MM.1S (cell line): ENCODE data around the gene APOBEC3C.

Experiments used
- EZH2 ChIP-seq: fragments of 300-600 bp; sonication (generic); optimal IDR thresholded peaks from 2 replicates; pipeline ENCODE3; 2017; ENCODE audit warnings: low read depth, mild to moderate bottlenecking, antibody characterized with exemption, low read length, mixed read lengths
- TF ChIP-seq, protein P1 (sequence below): fragments of 300-600 bp; sonication (generic); IDR thresholded peaks from 2 replicates; pipeline ENCODE4 v1.5.1; 2016; ENCODE audit warnings: antibody characterized with exemption, low read length, mixed read lengths

DNA sequence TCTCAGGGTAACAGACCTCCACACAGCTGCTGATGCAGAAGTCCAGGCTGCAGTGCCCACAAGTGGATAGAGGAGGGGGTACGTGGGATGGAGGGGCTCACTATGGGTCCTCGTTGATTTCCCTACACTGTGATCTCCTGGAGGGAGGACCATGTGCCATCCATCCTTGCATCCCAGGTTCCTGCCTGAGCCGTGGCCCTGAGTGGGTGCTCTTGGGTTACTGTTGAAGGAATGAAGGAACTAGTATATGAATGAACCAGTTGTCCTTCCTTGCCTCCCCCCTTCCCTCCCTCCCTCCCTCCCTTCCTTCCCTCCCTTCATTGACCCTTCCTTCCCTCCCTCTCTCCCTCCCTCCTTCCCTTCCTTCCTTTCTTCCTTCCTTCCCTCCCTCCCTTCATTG is 16.5 kb upstream of the APOBEC3C start:
- TF ChIP-seq, protein P1, sequence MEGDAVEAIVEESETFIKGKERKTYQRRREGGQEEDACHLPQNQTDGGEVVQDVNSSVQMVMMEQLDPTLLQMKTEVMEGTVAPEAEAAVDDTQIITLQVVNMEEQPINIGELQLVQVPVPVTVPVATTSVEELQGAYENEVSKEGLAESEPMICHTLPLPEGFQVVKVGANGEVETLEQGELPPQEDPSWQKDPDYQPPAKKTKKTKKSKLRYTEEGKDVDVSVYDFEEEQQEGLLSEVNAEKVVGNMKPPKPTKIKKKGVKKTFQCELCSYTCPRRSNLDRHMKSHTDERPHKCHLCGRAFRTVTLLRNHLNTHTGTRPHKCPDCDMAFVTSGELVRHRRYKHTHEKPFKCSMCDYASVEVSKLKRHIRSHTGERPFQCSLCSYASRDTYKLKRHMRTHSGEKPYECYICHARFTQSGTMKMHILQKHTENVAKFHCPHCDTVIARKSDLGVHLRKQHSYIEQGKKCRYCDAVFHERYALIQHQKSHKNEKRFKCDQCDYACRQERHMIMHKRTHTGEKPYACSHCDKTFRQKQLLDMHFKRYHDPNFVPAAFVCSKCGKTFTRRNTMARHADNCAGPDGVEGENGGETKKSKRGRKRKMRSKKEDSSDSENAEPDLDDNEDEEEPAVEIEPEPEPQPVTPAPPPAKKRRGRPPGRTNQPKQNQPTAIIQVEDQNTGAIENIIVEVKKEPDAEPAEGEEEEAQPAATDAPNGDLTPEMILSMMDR, result no peak
- TF ChIP-seq EZH2, result no peak
